Measurements from ENCODE around the gene LILRB2. TPM values are rescaled to one million over a fixed set of nuclear protein-coding genes. Genes with fewer than 3 reads are reported as not detected.

Gene LILRB2
- total RNA-seq, 2 experiments from 2014 or later = not detected

DNA sequence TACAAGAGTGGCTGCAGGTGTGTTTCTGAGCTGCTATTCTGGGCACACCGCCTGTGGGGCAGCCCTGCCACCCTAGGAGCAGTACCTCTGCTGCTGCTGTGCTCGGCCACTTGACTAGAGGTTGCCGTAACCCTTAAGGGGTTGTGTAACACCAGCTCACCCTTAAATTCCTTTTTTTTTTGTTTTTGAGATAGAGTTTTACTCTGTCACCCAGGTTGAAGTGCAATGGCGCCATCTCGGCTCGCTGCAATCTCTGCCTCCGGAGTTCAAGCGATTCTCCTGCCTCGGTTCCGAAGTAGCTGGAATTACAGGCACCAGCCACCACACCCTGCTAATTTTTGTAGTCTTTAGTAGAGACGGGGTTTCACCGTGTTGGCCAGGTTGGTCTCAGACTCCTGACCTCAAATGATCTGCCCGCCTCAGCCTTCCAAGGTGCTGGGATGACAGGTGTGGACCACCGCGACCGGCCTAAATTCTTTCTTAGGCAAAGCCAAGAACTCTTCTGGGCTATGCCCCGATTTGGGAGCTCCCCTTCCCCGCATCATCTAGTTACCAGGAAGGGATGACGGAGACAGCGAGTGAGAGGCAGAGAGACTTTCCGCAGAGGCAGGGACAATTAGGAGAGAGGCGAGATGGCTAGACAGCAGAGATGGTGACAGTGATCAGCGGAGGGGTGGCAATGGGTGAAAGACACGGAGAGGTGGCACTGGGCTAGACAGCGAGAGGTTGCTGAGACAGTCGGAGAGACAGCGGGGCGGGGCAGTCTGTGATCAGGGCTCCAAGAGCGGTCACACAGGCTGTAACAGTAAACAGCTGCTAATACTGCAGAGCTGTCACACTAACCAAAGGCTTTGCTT lies 36.4 kb upstream of the LILRB2 start:
- CTCF ChIA-PET = interaction anchor here (3.6 kb wide), 1 partner anchor 74 kb away, joined by 13 read pairs; no protein-coding TSS in a partner anchor
- DNase-seq (no peak), ATAC-seq (no peak)
- H3K9me3 Mint-ChIP-seq (ENCODE audit: low read depth) = no peaks in the 10 kb centered on the region
- no peaks in the 10 kb centered on the region for H3K4me1 Mint-ChIP-seq
- POLR2A ChIA-PET = no interaction called here
- peaks cover 13% of the 10 kb centered on the region for H3K27me3 Mint-ChIP-seq
- no peaks in the 10 kb centered on the region for H3K36me3 Mint-ChIP-seq (ENCODE audit: low read depth)
- H3K27ac Mint-ChIP-seq = no peak overlapping the region
- H3K4me3 Mint-ChIP-seq = no peak overlapping the region
- intact Hi-C loops (cut with DNase I, micrococcal nuclease) = no loop called here

- intact Hi-C loops (cut with DNase I, micrococcal nuclease) = no loop called here
- ATAC-seq (no peak), DNase-seq (no peak)
- ChIA-PET POLR2A (no interaction called here), CTCF (interaction anchor here (3.6 kb wide), 1 partner anchor 74 kb away, joined by 13 read pairs; no protein-coding TSS in a partner anchor)
- Mint-ChIP-seq H3K4me3 (no peak overlapping the region), H3K4me1 (no peaks in the 10 kb centered on the region), H3K27me3 (peaks cover 13% of the 10 kb centered on the region), H3K27ac (no peak overlapping the region), H3K36me3 (ENCODE audit: low read depth) (no peaks in the 10 kb centered on the region), H3K9me3 (ENCODE audit: low read depth) (no peaks in the 10 kb centered on the region)
These were observed 35.8 kb upstream of the LILRB2 start for GRCh38 chr19:54316746-54317107.

DNA sequence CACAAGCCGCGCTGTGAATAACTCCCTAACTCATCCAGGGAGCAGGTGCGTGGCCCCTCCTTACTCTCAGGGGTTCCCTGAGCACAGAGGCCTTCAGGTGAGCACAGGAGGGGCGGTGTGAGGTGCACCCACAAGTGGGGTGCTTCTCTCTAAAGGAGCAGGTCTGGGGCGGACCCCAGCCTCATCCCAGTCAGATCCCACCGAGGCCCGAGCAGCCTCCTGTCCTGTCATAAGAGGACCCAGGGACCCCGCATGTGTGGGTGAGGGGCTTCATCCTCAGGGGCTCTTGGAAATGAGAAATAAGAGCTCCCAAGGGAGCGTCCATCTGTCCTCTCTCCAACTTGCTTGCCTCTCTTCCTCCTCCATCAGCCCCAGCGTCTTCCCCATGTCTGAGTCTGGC lies 35.0 kb upstream of the LILRB2 start:
- DNase-seq (no peak), ATAC-seq (no peak)
- ChIA-PET POLR2A (no interaction called here), CTCF (interaction anchor here (3.6 kb wide), 1 partner anchor 75 kb away, joined by 13 read pairs; no protein-coding TSS in a partner anchor)
- no peaks in the 10 kb centered on the region for H3K9me3 Mint-ChIP-seq (ENCODE audit: low read depth)
- no peaks in the 10 kb centered on the region for H3K4me1 Mint-ChIP-seq
- no peaks in the 10 kb centered on the region for H3K36me3 Mint-ChIP-seq (ENCODE audit: low read depth)
- H3K4me3 Mint-ChIP-seq = no peak overlapping the region
- intact Hi-C loops (cut with DNase I, micrococcal nuclease) = no loop called here
- peaks cover 12% of the 10 kb centered on the region for H3K27me3 Mint-ChIP-seq
- H3K27ac Mint-ChIP-seq = no peak overlapping the region

DNA sequence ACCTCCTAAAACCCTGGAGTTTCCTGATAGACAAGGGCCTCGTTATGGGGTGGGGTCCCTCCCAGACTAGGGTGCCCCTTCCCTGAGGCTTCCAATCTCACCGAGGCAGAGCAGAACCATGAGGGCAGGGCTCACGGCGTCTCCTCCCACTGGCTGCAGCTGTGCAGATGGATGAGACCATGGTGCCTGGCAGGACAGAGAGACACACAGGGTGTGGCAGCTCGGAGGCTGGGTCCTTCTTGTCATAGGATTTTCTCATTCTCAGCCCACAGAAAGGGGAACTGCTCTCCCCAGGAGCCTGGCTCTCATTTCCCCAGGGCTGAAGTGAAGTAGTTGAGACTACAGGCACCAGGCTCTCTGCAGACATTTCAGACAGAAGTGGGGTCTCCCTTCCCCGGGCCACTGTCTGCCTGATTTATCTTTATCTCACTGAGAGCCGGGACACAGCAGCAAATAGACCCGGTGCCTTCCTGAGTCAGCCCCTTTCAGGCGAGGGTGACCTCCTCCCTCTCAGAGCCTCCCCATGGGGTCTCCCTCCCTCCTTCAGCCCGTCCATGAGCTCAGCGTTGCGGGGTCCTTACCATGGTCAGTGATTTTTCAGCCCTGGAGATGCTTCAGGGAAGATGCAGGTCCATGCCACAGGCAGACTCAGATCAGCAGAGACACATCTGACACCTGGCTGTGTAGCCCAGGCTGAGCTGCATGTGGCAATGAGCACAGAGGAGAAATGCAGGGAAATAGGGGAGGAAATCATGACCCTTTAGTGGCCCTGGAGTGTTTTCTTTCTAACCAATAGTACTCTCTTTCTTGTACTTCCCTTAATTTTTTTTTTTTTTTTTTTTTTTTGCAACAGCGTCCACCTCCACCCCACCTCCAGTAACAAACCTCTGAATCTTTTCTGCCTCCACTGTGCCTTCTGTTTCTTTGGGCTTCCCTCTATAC lies 31.8 kb upstream of the LILRB2 start, which contains the start of gene LILRA5:
Gene LILRA5 (minus strand): TSS at position 731 of the 942 bp plus-strand sequence. CDS start 147 bp downstream, at position 584.
- intact Hi-C loops (cut with DNase I, micrococcal nuclease) = no loop called here
- H3K27me3 Mint-ChIP-seq = peaks cover 10% of the 10 kb centered on the region
- no peak within 1 kb of the TSS for H3K27ac Mint-ChIP-seq
- ATAC-seq (no peak), DNase-seq (no peak)
- POLR2A ChIA-PET = no interaction called here
- no peaks in the 10 kb centered on the region for H3K9me3 Mint-ChIP-seq (ENCODE audit: low read depth)
- H3K4me1 Mint-ChIP-seq = no peaks in the 10 kb centered on the region
- H3K4me3 Mint-ChIP-seq = no peak within 1 kb of the TSS
- CTCF ChIA-PET = interaction anchor here (0.6 kb wide), 1 partner anchor 141 kb away, joined by 3 read pairs; no protein-coding TSS in a partner anchor
- H3K36me3 Mint-ChIP-seq (ENCODE audit: low read depth) = no peaks in the 10 kb centered on the region

- no peak for ATAC-seq
- H3K4me3 Mint-ChIP-seq = no peak overlapping the region
- no peaks in the 10 kb centered on the region for H3K9me3 Mint-ChIP-seq (ENCODE audit: low read depth)
- CTCF ChIA-PET = no interaction called here
- POLR2A ChIA-PET = no interaction called here
- H3K27ac Mint-ChIP-seq = no peak overlapping the region
- H3K4me1 Mint-ChIP-seq = no peaks in the 10 kb centered on the region
- peaks cover 10% of the 10 kb centered on the region for H3K27me3 Mint-ChIP-seq
- intact Hi-C loops (cut with DNase I, micrococcal nuclease) = no loop called here
- no peaks in the 10 kb centered on the region for H3K36me3 Mint-ChIP-seq (ENCODE audit: low read depth)
- no peak for DNase-seq
These were observed 31.1 kb upstream of the LILRB2 start for GRCh38 chr19:54312011-54312410.

- H3K9me3 Mint-ChIP-seq (ENCODE audit: low read depth) = no peaks in the 10 kb centered on the region
- H3K36me3 Mint-ChIP-seq (ENCODE audit: low read depth) = no peaks in the 10 kb centered on the region
- no peak overlapping the region for H3K27ac Mint-ChIP-seq
- no peak for DNase-seq
- CTCF ChIA-PET = interaction anchor here (0.7 kb wide), 1 partner anchor 580 kb away, joined by 3 read pairs; no protein-coding TSS in a partner anchor
- H3K4me1 Mint-ChIP-seq = no peaks in the 10 kb centered on the region
- POLR2A ChIA-PET = no interaction called here
- intact Hi-C loops (cut with DNase I, micrococcal nuclease) = no loop called here
- no peak for ATAC-seq
- H3K27me3 Mint-ChIP-seq = peaks cover 10% of the 10 kb centered on the region
- H3K4me3 Mint-ChIP-seq = no peak overlapping the region
These were observed 30.6 kb upstream of the LILRB2 start for GRCh38 chr19:54311486-54311885.

- ATAC-seq (no peak), DNase-seq (no peak)
- Mint-ChIP-seq H3K27me3 (peaks cover 10% of the 10 kb centered on the region), H3K36me3 (ENCODE audit: low read depth) (no peaks in the 10 kb centered on the region), H3K4me3 (no peak overlapping the region), H3K9me3 (ENCODE audit: low read depth) (no peaks in the 10 kb centered on the region), H3K27ac (no peak overlapping the region), H3K4me1 (peaks cover 3% of the 10 kb centered on the region)
- ChIA-PET POLR2A (no interaction called here), CTCF (interaction anchor here (0.7 kb wide), 1 partner anchor 581 kb away, joined by 3 read pairs; no protein-coding TSS in a partner anchor)
- intact Hi-C loops (cut with DNase I, micrococcal nuclease) = no loop called here
These were observed 29.6 kb upstream of the LILRB2 start for GRCh38 chr19:54310543-54310942.

DNA sequence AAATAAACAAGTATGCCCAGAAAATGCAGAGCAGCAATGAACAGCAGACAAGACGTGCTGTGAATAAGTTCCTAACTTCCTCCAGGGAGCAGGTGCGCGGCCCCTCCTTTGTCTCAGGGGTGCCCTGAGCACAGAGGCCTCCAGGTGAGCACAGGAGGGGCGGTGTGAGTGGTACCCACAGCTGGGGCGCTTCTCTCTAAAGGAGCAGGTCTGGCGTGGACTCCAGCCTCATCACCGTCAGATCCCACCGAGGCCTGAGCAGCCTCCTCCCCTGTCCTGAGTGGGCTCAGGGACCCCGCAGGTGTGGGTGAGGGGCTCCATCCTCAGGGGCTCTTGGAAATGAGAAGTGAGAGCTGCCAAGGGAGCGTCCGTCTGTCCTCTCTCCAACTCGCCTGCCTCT lies 28.9 kb upstream of the LILRB2 start:
- peaks cover 10% of the 10 kb centered on the region for H3K4me1 Mint-ChIP-seq
- ChIA-PET POLR2A (no interaction called here), CTCF (no interaction called here)
- DNase-seq (no peak), ATAC-seq (no peak)
- no peaks in the 10 kb centered on the region for H3K36me3 Mint-ChIP-seq (ENCODE audit: low read depth)
- no peak overlapping the region for H3K4me3 Mint-ChIP-seq
- H3K9me3 Mint-ChIP-seq (ENCODE audit: low read depth) = no peaks in the 10 kb centered on the region
- H3K27me3 Mint-ChIP-seq = peaks cover 10% of the 10 kb centered on the region
- intact Hi-C loops (cut with DNase I, micrococcal nuclease) = no loop called here
- H3K27ac Mint-ChIP-seq = no peak overlapping the region

DNA sequence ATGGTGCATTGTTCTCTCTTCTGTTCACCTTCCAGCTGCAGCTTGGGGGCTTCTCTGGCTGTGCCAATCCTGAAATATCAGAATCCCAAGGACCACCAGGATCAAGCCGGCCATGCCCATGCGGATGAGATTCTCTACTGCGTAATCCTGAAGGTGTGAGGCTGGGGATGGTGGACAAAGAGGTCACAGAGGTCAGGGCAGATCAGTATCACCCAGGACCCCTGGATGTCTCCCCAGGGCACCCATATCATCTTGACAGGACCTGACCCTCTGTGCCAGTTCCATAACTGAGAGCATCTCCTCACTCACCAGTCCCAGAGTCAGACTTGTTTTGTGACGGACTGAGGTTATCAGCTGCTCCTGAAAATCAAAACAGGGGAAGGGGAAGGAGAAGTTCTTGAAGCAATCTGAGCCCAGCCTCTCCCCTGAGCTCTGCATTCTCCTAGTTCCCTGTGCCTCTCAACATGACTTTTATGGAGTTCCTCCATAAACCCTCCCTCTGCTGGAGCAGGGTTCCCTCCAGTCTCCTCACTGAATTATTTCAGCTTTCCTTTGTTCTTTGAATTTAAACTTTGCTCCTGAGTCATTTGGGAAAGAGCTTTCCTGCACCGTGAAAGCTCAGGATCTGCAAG lies 26.6 kb upstream of the LILRB2 start:
- H3K4me1 Mint-ChIP-seq = peaks cover 27% of the 10 kb centered on the region
- H3K4me3 Mint-ChIP-seq = no peak overlapping the region
- peaks cover 2% of the 10 kb centered on the region for H3K27me3 Mint-ChIP-seq
- intact Hi-C loops (cut with DNase I, micrococcal nuclease) = no loop called here
- H3K27ac Mint-ChIP-seq = no peak overlapping the region
- POLR2A ChIA-PET = no interaction called here
- no peaks in the 10 kb centered on the region for H3K36me3 Mint-ChIP-seq (ENCODE audit: low read depth)
- CTCF ChIA-PET = interaction anchor here (0.6 to 1.0 kb wide), 3 partner anchors 17 to 666 kb away, joined by 3 to 4 read pairs (median 3); no protein-coding TSS in a partner anchor
- no peak for ATAC-seq
- no peak for DNase-seq
- no peaks in the 10 kb centered on the region for H3K9me3 Mint-ChIP-seq (ENCODE audit: low read depth)

DNA sequence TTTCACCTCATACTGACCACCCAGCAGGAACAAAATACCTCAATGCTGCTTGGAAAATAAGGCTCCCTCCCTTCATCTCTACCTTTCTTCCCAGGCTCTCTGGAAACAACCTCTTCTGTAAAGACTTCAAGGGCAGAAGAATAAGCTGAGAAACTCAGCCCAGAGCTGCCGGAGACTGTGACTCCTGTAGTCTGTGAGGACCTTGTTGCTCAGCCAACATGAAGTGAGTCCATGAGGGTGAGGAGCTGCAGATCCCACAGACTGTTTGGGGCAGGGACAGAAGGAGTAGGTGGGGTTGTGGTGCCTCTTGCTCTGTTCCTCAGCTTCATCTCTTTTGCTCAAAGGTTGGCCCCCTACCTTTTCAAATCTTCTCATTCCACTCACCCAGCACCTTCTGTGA lies 24.2 kb upstream of the LILRB2 start:
- ChIA-PET POLR2A (no interaction called here), CTCF (interaction anchor here (0.6 to 1.2 kb wide), 2 partner anchors 20 to 282 kb away, joined by 3 to 6 read pairs; no protein-coding TSS in a partner anchor)
- DNase-seq = no peak
- H3K4me3 Mint-ChIP-seq = no peak overlapping the region
- intact Hi-C loops (cut with DNase I, micrococcal nuclease) = no loop called here
- no peak overlapping the region for H3K27ac Mint-ChIP-seq
- H3K4me1 Mint-ChIP-seq = peaks cover 27% of the 10 kb centered on the region
- H3K27me3 Mint-ChIP-seq = no peaks in the 10 kb centered on the region
- H3K36me3 Mint-ChIP-seq (ENCODE audit: low read depth) = no peaks in the 10 kb centered on the region
- no peaks in the 10 kb centered on the region for H3K9me3 Mint-ChIP-seq (ENCODE audit: low read depth)
- no peak for ATAC-seq

GRCh38 chr19:54302257-54302656 lies 21.3 kb upstream of the LILRB2 start:
- ATAC-seq = no peak
- no peaks in the 10 kb centered on the region for H3K36me3 Mint-ChIP-seq (ENCODE audit: low read depth)
- H3K4me1 Mint-ChIP-seq = peaks cover 27% of the 10 kb centered on the region
- no peaks in the 10 kb centered on the region for H3K27me3 Mint-ChIP-seq
- H3K27ac Mint-ChIP-seq = no peak overlapping the region
- CTCF ChIA-PET = no interaction called here
- H3K4me3 Mint-ChIP-seq = no peak overlapping the region
- intact Hi-C loops (cut with DNase I, micrococcal nuclease) = no loop called here
- POLR2A ChIA-PET = no interaction called here
- DNase-seq = no peak
- no peaks in the 10 kb centered on the region for H3K9me3 Mint-ChIP-seq (ENCODE audit: low read depth)
